ENCODE results near the gene FHAD1. TPM values are rescaled to one million over a fixed set of nuclear protein-coding genes. Genes with fewer than 3 reads are reported as not detected.

The FHAD1 gene
- total and polyA plus RNA-seq, 2 of the 13 experiments (the other 11 are each of a cell fraction or from before 2014, with no cell fraction given): not detected

DNA sequence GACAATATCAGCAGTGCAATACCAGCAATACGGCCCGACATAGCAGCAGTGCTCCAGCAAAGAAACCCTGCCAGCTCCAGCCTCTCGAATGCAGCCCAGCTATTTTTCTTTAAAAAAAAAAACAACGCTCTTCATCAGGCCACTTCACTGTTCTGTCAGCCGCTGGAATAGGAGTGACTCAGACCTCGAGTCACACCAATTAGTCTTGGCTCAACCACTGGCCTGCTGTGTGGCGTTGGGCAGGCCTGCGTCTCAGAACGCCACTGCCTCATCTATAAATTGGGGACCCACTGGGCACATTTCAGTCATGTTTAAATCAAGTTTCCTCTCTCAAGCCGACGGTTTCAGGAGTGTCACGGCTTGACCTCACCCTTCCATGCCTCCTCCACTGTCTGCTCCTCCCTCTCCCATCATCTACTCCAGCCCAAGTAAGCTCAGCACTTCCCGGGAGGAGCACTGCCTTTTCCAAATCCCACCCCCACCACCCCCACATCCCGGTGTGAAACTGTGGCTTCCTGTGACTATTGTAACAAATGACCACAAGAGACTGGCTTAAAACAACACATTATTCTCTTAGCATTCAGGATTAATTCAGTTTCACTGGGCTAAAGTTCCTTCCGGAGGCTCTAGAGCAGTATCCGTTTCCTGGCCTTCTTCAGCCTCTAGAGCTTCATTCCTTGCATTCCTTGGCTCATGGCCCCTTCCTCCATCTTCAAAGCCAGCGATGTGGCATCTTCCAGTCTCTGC lies 90.8 kb downstream of the FHAD1 start:
- Histone ChIP-seq H3K27ac (ENCODE audit: extremely low read length, insufficient read depth, low read length) (no peak overlapping the region), H3K27me3 (ENCODE audit: control insufficient read depth in 1 of 2, insufficient read depth in 2 of 2, low read length in 2 of 2) (peaks cover 1 to 12% of the 10 kb centered on the region in 2 experiments; a peak in 3 of 5 replicates), H3K4me2 (ENCODE audit: low read depth, low read length) (no peak overlapping the region), H3K9ac (ENCODE audit: insufficient read depth, low read depth, low read length) (no peak overlapping the region), H3K9me3 (ENCODE audit: low read length) (no peaks in the 10 kb centered on the region), H3K79me2 (ENCODE audit: insufficient read depth, low read length) (no peaks in the 10 kb centered on the region), H2AFZ (ENCODE audit: low read length) (no peak overlapping the region), H3K4me3 (replicated peaks in 1 of 3; ENCODE audit: insufficient read depth in 1 of 3, low read depth in 2 of 3, low read length in 3 of 3) (no peak overlapping the region), H3K4me1 (ENCODE audit: insufficient read depth, low read length) (peaks cover 35% of the 10 kb centered on the region), H4K20me1 (ENCODE audit: insufficient read depth, low read length) (no peaks in the 10 kb centered on the region), H3K36me3 (replicated peaks in 1 of 2; ENCODE audit: control insufficient read depth in 1 of 2, insufficient read depth in 2 of 2, low read length in 2 of 2) (no peaks in the 10 kb centered on the region)
- ChIA-PET CTCF (ENCODE audit: low intra/inter-chr PET ratio, low total read pairs) (no interaction called here), POLR2A (no interaction called here)
- WGBS (ENCODE audit: low lambda C conversion rate): 50% methylated on average over 17 of the region's 17 CpGs
- TF ChIP-seq, protein P1, sequence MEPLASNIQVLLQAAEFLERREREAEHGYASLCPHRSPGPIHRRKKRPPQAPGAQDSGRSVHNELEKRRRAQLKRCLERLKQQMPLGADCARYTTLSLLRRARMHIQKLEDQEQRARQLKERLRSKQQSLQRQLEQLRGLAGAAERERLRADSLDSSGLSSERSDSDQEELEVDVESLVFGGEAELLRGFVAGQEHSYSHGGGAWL (CRISPR knock-in tag; IDR thresholded peaks at IDR 0.05): no peak
- TF ChIP-seq YY1 (IDR thresholded peaks at IDR 0.05; ENCODE audit: insufficient read depth, insufficient replicate concordance, low read depth, low read length) (no peak), ZNF766 (CRISPR knock-in tag; IDR thresholded peaks at IDR 0.05; ENCODE audit: borderline replicate concordance) (no peak), KDM3A (CRISPR knock-in tag; IDR thresholded peaks at IDR 0.05; ENCODE audit: low read depth) (no peak), ETV5 (CRISPR knock-in tag; IDR thresholded peaks at IDR 0.05; ENCODE audit: borderline replicate concordance) (no peak), TOE1 (CRISPR knock-in tag; IDR thresholded peaks at IDR 0.05) (no peak), ZNF501 (CRISPR knock-in tag; IDR thresholded peaks at IDR 0.05) (no peak), CENPX (CRISPR knock-in tag; IDR thresholded peaks at IDR 0.05) (no peak), ARNT2 (CRISPR knock-in tag; IDR thresholded peaks at IDR 0.05; ENCODE audit: low read depth) (no peak)
- intact Hi-C loops (cut with micrococcal nuclease; ENCODE audit: unreplicated experiment) (no loop called here), in situ Hi-C loops (cut with HindIII; ENCODE audit: extremely low pct_ligation_motif_present, low pct_unique_long_range_greater_than_20kb) (no loop called here)
- FAIRE-seq: no peak
- BruUV-seq (replicated peaks): no TSS peak
- no peak for DNase-seq (ENCODE audit: low spot score)
- ATAC-seq: no peak

Measured in HepG2 (cell line).